SK-MEL-5 (cell line): ENCODE results near the gene THBS2. TPM values are rescaled to one million over a fixed set of nuclear protein-coding genes. Genes with fewer than 3 reads are reported as not detected.
"Not testable (repeated sequence)": the region's sequence is repeated elsewhere in the genome, so short reads cannot be mapped to it uniquely, and the experiment has no call there.

Experiments
- DNase-seq: peaks from one replicate; pipeline ENCODE4 v3.0.0-alpha.2; 2016; ENCODE audit warnings: low read depth, low spot score
- in situ Hi-C: cut with HindIII; loops from 2 replicates; pipeline ENCODE4 v1.10.0; 2016; ENCODE audit warnings: low sequenced_read_pairs, high pct_unique_total_duplicates, low pct_unique_long_range_greater_than_20kb
- total RNA-seq: library from RNA; depleted of rRNA; stranded (reverse); fragments of >200 nt; shearing (Covaris generic); gene quantifications from 2 replicates; pipeline ENCODE4 v1.2.3, GENCODE V29; 2014

Gene THBS2
- total RNA-seq, 1 experiment from 2014 or later, result 0.18 TPM

DNA sequence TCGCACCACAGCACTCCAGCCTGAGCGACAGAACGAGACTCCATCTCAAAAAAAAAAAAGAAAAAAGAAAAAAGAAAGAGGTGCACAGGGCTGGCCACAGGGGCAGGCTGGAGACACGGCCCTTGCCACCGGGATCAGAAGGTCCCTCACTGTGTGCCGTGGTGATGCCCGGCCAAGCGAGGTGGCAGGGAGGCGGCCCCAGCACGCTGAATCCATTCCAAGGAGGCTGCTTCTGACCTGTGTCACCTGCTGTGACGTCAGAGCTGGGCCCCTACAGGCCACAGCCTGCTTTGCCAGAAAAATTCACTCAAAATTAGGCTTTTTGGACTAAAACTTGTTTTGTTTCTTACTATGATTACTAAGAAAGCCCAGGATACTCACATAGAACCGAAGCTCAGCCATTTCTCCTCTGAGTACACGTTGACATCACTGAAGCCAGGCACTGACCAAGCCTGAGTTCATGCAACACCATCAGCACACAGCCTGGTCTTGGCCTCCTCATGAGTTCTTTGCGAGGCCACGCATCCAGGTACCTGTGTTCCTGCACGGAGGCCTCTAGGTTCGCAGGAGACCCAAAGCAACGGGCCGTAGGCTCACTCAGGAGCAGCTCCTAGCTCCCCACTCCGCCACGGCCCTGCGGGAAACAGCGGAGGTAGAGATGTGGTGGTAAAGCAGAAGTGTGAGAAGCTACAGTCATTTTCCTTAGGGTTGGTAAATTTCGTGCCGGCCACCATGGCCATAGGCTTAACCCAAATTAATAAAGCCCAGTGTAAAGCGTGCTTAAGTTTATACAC, 67.8 kb downstream of the THBS2 start:
- in situ Hi-C loops, result no loop called here
- DNase-seq, result no peak

DNA sequence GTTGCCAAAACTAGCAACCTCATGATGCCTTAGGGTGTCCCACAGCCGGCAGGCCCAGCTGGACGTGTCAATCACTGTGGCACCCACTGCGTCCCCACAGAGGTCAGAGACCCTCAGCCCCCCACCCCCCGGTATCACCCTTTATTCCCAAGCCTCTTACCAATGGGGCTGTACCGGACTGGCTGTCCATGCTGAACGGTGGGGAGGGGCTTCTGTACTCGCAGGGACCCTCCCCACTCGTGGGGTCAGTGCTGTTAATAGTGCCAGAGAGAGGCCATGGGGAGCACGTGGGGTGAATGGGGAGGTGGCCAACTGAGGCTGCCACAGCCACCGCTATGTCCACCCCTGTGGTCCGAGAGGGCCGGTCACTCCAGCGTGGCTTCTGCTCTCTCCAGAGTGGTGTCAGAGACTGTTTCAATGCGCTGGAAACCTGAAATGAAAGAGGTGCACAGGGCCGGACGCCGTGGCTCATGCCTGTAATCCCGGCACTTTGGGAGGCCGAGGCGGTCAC, 68.6 kb downstream of the THBS2 start:
- no peak for DNase-seq

DNA sequence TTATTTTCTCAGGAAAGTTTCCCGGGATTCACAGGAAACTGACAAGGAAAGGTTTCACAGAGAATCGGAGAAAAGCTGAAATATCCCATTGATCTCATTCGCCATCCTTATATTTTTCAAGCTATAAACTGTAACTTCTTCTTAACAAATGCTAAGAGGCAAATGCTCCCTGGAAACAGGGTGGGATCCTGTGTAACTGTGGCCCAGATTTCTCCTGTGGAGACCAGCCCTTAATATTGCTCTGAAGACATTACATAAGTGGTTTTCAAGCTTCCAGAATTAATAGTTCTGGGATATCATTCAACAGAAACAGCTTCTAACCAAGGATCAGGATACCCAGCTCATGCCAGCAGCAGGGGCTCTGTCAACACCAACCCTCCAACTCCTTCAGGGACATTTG, 69.2 kb downstream of the THBS2 start:
- in situ Hi-C loops, result no loop called here
- DNase-seq, result no peak

More for the DNA sequence above, 68.6 kb downstream of the THBS2 start:
- in situ Hi-C loops, result no loop called here

DNA sequence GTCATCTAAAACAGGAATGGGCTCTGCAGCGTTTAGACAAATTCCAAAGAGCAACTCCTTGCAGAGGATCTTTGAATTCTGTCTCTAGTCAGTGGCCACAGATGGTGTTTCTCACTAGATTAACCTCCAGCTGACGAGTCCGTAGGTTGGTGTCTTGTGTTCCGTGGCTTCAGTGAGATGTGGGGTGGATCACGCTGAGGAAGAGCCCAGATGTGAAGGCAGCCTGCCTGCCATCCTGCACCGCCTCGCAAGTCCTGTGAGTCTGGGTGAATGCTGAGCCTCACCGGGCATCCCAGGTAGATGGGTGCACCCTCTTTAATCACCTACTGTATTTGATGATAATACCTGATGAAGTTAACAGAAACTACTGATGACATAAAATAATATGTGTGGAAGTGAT, 70.4 kb downstream of the THBS2 start:
- in situ Hi-C loops, result no loop called here

DNA sequence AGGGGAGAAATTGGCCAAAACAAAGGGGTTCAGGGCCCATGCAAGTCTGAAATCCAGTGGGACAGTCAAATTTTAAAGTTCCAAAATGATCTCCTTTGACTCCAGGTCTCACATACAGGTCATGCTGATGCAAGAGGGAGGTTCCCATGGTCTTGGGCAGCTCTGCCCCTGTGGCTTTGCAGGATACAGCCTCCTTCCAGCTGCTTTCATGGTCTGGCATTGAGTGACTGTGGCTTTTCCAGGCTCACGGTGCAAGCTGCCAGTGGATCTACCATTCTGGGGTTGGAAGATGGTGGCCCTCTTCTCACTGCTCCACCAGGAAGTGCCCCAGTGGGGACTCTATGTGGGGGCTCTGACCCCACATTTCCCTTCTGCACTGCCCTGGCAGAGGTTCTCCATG, 73.8 kb downstream of the THBS2 start:
- DNase-seq, in situ Hi-C loops: not testable (repeated sequence)

More for the DNA sequence above, 70.4 kb downstream of the THBS2 start:
- no peak for DNase-seq

DNA sequence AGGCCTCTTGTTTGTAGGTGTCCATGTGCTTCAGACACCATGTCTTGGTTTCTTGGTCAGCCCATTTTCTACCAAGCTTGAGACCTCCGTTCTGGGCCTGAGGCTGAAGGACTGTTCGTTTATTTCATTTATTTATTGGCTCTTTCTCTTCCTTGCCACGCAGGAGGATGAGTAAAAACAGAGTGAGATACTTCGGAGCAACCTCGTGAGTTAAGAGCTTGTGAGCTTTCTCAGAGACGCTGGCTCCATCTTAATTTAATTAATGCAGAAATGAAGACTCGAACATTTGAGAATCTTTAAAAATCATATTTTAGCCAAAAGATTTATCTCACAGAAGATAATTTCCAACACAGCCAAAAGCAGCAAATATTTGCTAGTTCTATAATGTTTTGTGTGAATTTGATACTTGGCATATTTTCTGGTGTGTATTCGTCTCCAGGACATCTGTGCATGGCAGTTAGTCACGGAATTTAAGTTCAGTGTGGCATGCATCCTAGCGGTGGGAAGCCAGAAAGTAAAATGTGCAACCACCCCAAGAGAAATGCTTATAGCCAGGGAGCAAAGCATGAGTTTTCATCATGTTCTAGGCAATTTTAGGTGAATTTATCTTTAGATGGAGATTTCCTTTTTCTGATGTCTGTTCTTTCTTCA, 76.0 kb downstream of the THBS2 start:
- DNase-seq, result no peak
- in situ Hi-C loops, result no loop called here

DNA sequence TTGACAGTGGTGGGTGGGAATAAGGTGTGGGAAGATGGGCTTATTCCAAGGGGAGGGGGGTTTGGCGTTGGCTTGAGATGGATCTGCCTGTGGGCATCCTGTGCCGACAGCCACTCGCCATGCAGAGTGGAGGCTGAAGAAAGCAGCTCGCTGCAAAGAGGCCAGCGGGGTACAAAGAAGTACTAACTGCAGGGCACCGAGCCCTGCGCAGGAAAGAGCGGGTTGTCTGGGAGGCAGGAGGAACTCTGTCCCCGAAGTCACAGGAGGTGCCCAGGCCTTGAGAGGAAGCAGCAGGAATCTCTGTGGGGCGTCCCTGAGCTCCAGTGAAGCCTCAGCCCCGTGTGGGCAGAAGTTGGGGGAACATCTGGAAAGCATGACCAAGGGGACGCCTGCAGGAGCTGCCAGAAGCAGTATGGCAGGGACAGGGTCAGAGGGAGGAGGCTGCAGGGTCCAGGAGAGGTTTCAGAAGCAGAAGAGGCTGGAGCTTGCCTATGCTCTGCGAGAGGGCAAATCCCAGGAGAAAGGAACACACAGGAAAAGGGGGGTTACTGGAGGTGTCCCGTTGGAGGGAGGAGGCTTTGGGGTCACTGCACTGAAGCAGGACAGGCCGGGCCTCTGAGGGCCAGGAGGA, 77.2 kb downstream of the THBS2 start:
- no peak for DNase-seq
- in situ Hi-C loops, result no loop called here

DNA sequence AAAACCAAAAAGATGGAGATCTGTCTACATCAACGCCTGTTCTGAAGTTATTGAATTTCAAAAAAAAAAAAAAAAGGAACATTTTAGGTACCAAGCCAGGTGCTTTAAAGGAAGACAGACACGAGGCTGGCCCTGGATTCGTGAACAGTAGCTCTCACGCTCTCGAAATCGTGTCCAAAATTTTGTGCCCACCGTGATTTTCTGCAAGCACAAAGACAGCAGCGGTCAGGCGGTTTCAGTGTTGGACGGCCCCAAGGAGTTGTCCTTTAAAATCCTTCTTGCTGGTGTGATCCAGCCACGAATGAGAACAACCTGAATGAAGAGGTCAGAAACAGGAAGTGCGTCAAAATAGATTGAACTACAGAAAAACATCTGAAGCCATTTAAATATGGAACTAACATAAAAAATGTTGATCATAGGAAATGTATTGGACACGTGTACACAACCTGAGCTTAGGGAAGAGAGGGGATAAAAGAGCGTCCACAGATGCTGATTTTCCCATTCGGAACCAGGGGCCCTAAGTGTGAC, 78.2 kb downstream of the THBS2 start:
- in situ Hi-C loops, result no loop called here
- DNase-seq, result no peak

DNA sequence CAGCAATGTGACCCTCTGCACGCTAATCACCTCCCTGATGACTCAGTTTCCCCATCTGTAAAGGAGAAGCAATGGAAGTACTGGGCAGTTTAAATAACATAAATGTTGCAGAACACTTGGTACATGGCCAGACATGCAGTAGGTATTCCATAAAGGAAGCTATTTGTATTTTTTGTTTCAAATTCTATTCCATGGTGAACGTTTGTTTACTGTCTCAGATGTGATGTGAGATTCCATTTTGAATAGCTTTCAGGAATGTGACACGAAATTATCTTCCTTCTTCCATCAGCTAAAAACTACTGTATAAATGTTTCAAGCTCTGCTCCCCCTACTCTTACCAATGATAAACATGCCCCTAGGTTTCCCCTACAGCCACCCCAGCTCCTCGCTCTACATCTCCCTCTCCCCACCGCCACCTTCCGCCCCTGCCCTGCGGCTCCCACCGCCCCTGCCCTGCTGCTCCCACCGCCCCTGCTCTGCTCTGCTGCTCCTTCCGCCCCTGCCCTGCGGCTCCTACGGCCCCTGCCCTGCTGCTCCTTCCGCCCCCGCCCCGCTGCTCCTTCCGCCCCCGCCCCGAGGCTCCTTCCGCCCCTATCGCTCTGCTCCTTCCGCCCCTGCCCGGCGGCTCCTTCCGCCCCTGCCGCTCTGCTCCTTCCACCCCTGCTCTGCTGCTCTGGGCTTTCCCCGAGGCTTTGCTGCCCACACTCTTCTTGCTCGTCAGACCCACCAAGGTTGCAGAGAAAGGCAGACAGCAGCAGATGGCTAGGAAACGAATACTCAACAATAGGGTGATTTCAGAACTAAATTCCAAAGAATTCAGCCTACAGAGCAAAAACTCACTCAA, 78.9 kb downstream of the THBS2 start:
- DNase-seq, result no peak
- in situ Hi-C loops, result no loop called here

DNA sequence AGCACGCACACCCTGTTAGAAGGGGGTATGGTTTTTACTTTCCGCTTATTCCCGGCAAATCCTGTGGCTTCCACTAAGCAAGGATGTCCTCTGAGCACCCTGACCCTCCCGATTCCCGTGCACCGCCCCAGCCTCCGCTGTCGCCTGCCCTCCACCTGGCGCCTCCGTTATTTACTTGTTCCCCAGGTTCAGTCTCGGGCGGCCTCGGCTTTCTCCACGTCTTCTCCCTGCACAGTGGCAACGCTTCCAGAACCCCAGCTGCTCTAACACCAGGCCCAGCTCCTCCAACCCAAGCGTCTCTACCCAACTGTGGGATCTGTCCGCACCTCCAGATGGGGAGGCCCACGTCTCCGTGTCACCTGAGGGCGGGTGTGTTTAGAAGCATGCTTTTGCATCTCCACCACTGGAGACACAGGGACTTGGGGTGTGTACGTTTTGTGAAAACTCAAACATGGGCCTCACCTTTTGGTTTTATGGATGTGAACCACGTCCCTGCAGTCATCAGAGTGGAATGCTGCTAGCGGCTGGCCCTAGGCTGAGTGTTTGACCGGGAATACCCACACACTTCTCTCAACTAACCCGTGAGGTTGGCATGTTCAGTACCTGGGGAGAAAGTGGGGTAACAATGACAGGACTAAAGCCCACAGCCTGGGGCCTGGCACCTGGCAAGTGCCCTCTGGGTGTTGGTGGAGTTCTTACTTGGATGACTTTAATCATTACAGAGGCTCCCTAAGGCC, 79.9 kb downstream of the THBS2 start:
- no peak for DNase-seq
- in situ Hi-C loops, result no loop called here

DNA sequence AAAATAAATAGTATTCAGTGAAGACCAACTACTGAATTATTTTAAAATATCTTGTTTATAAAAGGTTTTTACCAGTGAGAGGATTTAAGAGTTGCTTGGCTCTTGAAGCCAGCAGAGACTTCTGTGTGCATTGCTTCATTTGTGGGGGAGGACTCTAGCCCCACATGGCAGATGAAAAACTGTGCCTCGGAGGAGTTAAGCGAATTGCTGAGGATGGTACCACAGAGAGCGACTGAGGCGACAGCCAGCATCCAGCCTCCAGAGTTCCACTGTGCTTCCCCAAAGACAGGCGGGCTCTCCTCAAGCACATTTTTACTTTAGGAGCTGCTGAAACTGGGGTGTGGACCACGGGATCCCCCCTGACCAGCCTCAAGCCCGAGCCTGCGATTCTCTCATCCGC, 80.7 kb downstream of the THBS2 start:
- no peak for DNase-seq
- in situ Hi-C loops, result no loop called here

DNA sequence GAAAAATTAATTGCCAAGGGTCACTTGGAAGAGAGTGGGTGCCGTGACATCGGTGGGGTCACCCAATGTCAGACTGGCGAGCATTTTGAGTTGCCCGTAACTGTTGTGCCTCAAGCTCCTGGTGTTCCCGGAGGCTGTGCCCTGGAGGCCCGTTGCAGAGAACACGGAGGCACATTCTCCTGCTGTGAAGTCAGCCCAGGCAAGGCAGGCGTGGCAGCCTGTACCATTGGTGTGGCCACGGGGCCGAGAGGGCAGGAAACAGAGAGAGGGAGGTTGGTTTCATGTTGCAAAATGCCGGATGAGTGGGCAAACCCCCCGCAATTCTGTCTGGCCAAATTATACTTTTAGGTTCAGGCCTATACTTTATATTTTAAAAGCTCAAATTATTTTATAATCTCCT, 81.2 kb downstream of the THBS2 start:
- in situ Hi-C loops, result no loop called here

DNA sequence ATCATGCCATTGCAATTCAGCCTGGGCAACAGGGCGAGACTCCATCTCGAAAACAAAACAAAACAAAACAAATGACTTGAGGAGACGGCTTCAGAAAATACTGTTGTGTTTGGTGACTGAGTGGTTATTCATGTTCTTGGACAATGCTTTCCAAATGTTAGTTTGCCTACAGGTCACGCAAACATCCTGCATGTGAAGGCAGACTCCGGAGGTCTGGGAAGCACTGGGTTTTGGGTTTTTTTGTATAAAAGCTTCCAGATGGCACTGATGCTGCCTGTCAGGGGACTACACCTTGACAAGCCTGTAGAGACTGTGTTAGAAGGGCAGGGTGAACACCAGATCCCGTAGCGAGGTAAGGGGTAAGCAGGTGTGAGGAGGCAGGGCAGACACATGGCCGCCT, 81.7 kb downstream of the THBS2 start:
- no peak for DNase-seq
- in situ Hi-C loops, result no loop called here

More for the DNA sequence above, 81.2 kb downstream of the THBS2 start:
- no peak for DNase-seq

DNA sequence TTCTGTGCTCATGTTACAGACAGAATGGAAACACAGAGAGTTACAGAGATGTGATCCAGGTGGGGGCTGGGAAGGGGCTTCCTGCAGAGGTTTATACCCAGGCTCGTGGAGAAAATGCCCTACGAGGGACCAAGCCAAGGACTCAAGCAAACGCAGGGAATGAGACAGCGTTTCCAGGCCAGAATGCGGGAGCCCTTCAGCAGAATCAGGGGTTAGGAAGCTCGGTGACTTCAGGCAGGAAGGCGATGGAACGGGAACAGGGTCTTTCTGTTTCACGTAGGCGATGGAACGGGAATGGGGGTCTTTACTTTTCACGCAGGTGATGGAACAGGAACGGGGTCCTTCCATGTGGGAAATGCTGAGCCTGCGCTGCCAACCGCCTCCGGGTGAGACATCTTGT, 82.6 kb downstream of the THBS2 start:
- in situ Hi-C loops, result no loop called here
- no peak for DNase-seq

DNA sequence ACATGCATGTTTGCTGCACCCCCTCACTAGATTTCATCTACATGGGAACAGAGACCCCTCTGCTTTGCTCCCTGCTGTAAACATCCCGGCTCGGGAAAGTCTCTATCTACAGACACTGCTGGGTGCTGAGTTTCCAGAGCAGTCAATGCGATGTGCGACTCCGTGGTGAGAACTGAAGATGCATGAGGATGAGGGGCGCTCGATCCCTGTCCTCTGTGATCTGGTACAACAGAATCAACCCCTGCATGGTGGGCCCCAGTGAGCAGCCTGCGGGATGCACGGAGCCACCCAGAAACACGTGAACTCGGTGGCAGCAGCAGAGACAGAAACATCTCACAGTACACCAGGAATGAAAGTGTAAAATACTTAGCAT, 83.1 kb downstream of the THBS2 start:
- no peak for DNase-seq
- in situ Hi-C loops, result no loop called here

DNA sequence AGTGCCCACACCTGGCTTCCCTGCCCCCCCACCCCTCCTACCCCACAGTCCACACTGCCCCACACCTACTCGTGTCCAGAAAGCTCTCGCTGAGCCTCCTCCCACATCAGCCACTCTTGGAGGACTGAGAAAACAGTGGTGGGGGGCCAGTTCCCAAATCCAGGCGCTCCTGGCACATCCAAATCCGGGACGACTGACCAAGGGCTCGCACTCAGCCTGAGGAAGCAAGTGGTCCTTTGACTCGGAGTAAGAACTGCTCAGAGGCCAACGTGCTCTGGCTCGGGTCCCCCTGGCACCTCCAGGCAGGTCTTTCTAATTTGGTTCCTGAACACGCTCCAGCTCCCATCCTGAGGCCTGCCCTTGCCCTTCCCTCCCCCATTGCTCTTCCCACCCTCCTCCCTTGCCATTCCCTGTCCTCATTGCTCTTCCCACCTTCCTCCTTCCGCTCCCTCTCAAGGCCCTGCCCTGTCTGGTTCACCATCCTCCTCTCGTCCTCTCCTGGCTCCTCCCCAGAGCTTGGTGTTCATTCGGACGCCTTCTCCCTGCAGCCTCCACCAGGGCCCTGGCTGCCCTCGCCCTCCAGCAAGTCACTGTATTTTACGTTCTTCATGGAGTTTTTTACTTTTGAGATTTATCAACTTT, 83.6 kb downstream of the THBS2 start:
- DNase-seq, result no peak
- in situ Hi-C loops, result no loop called here

DNA sequence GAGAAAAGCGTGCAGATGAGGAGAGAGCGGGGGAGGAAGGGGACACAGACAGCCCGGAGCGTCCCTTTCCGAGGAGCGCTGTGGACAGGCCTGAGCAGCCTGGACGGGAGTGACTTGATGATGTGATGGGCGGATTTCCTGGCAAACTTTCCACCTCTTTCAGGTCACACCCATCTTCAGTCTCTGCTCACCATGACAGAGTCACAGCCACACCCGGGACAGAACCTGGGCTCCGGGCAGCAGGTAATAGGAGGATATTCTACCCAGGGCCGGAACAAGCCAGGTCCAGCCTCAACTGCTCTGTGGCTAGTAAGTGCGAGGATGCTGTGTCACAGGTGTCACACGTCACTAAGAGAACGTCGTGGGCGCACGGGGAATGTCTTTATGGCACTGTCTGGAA, 84.3 kb downstream of the THBS2 start:
- DNase-seq, result no peak

More for the DNA sequence above, 84.3 kb downstream of the THBS2 start:
- in situ Hi-C loops, result no loop called here
